ENCODE measurements around the gene CCDC183.
"Not testable (repeated sequence)": the region's sequence is repeated elsewhere in the genome, so short reads cannot be mapped to it uniquely, and the experiment has no call there.

Gene CCDC183

DNA sequence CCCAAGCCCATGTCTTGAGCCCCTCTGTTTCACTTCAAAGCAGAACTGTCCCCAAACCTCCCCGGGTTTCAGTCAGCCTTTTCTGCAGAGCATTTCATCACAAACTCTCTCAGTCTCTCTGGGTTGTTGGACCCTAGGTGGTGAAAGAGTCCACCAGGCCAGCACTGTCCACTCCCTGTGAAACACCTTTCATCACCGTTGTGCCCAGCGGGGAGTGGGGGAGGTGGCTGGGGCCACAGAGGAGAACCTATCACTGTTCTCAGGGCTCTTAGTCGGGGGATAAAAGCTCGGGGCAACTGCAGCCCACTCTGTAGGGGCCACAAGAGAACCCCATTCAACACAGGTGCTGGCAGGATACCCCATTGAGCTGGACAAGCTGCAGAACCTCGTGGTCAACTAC lies 6.2 kb downstream of the CCDC183 start:
- no peak for DNase-seq (ENCODE audit: low spot score)

DNA sequence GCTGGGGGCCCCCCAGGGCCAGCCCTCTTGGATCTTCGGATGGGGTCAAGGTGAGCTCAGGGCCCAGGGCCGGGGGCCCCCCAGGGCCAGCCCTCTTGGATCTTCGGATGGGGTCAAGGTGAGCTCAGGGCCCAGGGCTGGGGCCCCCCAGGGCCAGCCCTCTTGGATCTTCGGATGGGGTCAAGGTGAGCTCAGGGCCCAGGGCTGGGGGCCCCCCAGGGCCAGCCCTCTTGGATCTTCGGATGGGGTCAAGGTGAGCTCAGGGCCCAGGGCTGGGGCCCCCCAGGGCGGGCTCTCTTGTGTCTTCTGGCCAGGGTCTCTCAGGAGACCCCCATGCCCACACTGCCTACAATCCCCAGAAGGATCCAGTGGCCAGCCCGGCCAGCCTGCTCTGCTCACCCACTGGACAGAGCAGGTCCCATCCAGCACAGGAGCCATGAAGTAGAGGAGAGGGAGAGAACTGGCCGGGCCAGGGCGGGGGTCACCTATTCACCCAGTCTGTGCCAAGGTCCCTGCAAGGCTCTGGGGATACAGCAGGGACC lies 6.9 kb downstream of the CCDC183 start:
- DNase-seq (ENCODE audit: low spot score): not testable (repeated sequence)

DNA sequence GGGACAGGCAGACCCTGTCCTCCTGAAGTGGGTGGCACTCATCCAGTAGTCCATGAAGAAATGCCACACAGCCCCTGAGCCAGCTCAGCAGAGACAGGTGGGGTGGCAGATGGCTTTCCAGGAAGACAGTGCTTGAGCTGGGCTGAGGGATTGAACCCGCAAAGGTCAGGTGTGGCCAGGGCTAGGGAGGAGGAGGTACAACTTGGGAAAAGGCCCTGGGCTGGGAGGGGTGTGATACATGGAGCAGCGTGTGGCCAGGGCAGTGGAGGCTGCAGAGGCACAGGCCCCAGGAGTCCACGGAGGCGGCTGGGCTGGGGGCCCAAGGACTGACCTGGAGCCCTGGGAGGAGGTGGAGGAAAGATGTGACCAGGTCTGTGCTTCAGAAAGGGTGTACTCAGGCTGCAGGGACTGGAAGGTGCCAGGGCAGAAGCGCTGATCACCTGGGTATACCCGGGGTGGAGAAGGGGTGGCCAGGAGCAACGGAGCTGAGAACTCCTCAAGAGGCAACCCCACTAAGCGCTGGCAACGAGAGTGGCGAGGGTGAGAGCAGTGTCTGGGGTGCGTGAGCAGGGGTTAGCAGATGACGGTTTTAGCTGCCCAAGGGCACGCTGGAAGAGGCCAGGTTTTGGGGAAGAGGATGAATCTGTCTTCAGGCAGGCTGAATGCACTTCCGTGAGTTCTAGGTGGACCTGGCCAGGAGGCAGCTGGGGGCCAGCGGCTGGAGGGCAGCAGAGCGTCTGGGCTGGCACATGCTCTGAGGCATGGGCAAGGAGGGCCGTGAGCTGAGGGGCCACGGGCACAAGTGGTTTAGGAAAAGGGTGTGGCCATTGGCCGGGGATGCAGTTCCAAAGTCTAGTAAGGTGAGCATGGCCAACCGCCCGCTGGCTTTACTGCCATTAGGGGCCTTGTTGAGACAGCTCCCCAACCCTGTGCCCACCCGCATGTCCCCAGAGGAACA lies 7.7 kb downstream of the CCDC183 start:
- DNase-seq (ENCODE audit: low spot score): no peak

GRCh38 chr9:136804509-136805206 lies 8.5 kb downstream of the CCDC183 start:
- no peak for DNase-seq (ENCODE audit: low spot score)

DNA sequence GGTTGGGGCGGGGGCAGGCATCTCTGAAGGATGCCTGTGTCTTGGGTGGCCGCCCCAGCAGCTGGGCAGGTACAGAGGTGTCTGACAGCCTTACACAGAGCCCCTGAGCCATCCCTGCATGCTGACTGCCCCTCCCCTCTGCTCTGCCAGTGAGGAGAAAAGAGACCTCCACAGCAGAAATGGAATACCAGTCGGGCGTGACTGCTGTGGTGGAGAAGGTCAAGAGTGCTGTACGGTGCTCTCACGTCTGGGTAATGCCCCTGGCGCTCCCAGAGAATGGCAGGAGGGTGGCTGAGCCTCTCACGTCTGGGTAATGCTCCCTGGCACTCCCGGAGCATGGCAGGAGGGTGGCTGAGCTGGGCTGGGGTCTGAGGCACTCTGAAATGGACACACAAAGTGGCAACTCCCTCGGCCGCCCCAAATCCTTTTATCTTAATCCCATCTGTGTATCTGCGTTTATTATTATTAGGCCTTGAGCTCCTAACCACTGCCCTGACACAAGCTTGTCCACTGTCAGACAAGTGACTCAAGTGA lies 9.1 kb downstream of the CCDC183 start:
- DNase-seq (ENCODE audit: low spot score): no peak

GRCh38 chr9:136806067-136806466 lies 9.9 kb downstream of the CCDC183 start:
- DNase-seq (ENCODE audit: low spot score): no peak

DNA sequence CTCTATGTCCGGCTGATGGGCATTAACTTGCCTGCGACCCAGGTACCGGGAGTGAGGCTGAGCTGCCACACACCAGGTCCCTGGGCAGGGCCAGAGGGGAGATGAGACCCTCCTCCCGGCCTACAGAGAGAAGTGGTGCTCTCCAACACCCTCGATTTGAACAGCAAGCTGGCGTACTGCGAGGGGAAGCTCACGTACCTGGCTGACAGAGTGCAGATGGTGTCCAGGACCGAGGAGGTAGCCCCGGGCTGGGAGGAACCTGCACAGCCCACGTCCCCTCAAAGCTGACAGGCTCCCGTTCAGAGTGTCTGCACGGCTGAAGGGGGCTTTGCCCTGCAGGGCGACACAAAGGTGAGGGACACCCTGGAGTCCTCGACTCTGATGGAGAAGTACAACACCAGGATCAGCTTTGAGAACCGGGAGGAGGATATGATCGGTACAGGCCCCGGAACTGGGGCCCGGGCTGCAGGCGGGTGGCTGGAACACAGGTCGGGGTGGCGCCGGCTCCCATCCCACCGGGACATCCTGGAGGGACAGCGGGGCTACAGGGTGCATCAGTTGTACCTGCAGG lies 10.6 kb downstream of the CCDC183 start:
- DNase-seq (ENCODE audit: low spot score): no peak

GRCh38 chr9:136807281-136808074 lies 11.3 kb downstream of the CCDC183 start, which contains the start of gene RABL6:
RABL6 (plus strand) TSS chr9:136807948; CDS start chr9:136808197, 249 bp downstream.
- peak; percentile 79 for DNase-seq (ENCODE audit: low spot score)

DNA sequence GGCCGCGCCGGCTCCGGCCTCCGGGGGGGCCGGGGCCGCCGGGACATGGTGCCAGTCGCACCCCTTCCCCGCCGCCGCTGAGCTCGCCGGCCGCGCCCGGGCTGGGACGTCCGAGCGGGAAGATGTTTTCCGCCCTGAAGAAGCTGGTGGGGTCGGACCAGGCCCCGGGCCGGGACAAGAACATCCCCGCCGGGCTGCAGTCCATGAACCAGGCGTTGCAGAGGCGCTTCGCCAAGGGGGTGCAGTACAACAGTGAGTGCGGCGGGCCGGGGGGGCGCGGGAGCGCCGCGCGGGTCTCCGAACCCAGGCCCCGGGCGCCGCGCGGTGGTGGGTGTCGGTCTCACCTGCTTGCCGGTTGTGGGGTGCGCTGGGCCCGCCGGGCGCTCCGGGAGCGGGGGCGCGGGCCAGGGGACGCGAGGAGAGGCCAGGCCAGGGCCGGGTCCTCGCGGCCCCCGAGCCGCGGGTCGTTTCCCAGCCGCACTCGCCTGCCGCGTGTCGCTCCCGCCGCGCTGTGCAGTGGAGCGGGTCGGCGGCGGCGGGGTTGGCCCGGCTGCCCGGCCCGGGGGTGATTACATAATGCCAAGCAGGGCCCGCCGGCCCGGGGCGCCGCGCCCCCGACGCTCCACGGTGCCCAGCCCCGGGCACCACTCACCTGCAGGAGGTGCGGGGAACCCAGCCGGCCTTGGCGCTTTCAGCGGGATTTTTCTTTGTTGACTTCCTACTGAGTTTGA lies 12.1 kb downstream of the CCDC183 start:
- peak; percentile 27 for DNase-seq (ENCODE audit: low spot score)

DNA sequence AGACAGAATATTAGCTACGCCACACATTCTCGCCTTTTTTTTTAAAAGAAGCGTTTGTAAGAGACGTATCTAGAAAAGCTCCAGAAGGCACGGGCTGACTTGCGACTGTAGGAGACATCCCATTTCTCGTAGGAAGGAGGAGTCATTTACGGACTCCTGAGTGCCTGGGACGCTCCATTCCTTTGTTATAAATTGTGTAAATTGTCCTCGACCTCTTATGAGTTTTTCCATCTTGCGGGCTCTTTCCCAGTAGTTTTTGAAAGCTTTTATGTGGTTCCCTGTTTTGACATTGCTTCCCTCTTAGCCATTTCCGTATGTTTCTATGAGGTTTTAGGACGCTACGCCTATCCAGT lies 12.6 kb downstream of the CCDC183 start:
- no peak for DNase-seq (ENCODE audit: low spot score)

DNA sequence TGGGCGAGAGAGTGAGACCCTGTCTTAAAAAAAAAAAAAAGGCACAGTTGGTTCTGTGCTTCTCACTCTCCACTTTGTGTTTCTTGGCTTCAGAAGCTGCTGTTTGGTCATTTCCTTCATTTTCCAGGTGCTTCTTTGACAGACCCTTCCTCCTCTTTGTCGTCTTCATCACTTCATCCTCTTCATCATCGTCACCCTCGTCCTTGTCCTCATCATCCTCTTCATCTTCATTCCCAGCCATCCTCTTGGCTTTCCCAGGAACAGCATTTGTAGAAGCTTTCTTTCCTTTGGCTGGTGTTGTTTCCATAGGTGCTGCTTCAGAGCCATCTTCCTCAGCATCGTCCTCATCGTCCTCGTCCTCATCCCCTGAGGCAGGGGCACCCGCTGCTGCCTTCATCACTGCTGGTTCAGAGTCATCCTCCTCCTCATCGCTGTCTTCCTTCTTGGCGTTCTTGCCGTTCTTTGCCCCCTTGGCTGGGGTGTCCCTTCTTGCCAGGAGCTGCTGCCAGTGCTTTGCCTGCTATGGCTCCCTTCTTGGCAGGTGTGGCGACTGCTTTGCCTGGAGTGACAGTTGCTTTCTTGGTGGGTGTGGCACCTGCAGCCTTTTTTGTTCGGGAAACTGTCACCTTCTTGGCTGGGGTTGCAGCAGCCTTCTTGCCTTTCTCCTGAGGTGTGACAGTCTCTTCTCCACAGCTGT lies 18.7 kb downstream of the CCDC183 start:
- no peak for DNase-seq (ENCODE audit: low spot score)

- DNase-seq (ENCODE audit: low spot score): no peak
These were observed 19.3 kb downstream of the CCDC183 start for GRCh38 chr9:136815422-136815782.

GRCh38 chr9:136820971-136821825 lies 25.1 kb downstream of the CCDC183 start:
- no peak for DNase-seq (ENCODE audit: low spot score)

DNA sequence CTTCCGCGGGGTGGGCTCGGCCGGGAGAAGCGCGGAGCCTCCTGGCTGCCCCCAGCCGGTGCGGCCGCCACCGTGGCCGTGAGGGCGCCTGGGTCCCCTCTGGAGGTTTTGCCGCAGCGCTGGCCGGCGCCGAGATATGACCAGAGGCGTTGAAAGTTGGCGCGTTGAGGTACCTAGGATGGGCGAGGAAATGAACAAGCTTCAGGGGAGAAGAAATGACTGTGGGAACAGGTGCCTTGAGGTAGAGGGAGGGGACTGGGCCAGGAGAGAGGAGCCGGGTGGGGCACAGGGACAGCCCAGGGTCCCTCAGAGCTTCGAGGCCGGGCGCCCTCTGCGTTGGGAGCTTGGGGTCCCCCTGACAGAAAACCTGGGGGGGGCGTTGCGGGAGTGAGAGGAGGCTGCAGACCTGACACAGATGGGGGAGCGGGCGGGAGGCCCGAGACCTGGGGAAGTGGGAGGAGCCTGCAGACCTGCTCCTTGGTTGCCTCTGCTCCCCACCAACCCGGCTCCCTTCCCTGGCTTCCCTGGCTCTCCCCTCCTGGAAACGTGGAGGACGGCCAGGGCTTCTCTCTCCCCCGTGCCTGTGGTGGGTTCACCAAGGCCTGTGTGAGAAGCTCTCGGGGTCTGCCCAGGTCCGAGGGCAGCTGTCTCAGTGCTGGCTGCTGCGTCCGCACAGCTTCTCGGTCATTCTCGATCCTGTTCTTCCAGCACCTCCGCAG lies 25.8 kb downstream of the CCDC183 start:
- no peak for DNase-seq (ENCODE audit: low spot score)

DNA sequence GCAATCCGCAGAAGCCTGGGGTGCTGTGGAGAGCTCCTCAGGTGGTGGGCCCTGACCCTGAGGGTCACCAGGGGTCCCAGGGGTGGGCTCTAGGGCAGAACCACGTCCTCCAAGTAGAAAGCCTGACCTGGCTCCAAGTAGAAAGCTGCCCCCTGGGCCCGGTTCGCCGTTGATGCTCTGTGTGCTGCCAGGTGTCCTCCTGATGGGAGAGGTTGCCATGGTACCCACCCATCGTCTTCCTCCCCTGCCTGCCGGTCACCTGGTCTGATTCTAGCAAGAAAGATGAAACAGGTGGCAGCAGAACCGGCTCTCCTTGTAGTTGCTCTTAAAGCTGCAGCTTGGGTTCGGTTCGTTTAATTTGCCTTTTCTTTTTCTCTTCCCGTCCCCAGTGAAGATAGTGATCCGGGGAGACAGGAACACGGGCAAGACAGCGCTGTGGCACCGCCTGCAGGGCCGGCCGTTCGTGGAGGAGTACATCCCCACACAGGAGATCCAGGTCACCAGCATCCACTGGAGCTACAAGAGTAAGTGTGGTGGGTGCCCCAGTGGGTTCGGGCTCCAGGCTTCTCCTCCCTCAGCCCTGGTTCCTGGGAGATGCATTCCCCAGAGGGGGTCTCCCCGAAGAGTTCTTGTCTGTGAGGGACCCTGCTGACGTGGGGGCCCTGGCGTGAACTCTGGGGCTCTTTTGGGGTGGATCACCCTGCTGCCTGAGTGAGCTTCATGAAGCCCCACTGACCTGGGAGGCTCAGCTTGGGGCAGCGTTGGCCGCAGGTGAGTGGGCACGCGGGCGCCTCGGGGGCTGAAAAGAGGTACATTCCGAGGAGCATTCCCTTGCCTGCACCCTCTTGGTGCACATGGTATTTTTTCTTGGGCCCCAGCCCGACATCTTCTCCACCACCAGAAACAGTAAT lies 27.3 kb downstream of the CCDC183 start:
- DNase-seq (ENCODE audit: low spot score): no peak

- DNase-seq (ENCODE audit: low spot score): no peak
These were observed 28.5 kb downstream of the CCDC183 start for GRCh38 chr9:136824496-136825225.

All from hematopoietic multipotent progenitor cell treated with erythropoietin and hydrocortisone succinate and interleukin-3 and kit ligand, for 17 days (in vitro differentiated cells).